HG02870 (cell line): ENCODE measurements around the gene FALEC.

Experiments used
- ATAC-seq: cut with Tn5 transposase; IDR thresholded peaks from one replicate; pipeline ENCODE4 v1.9.1; 2021; ENCODE audit warnings: mild to moderate bottlenecking, moderate library complexity; ENCODE audit not compliant: unreplicated experiment

Gene FALEC

DNA sequence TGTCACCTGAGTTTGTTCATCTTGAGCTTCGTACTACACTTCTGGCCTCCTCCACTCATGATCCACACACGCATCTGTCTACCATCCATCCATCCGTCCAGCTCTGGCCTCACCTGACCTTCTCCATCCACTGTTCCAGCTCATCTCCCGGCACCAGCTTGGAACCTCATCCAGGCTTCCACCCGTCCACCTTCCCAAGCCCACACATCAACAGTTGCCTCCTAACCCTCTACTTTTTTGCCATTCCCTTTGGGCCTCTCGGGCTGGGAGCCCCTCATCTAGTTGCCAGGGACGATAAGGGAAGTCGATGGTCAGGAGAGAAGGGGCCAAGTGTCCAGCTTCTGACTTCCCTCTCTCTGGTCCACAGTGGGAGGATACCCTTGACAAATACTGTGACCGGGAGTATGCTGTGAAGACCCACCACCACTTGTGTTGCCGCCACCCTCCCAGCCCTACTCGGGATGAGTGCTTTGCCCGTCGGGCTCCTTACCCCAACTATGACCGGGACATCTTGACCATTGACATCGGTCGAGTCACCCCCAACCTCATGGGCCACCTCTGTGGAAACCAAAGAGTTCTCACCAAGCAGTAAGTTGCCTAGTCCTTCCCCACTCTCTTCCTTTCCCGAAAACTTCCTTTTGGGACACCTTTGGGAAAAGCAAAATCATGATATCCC lies 3.4 kb upstream of the FALEC start:
- no peak for ATAC-seq

DNA sequence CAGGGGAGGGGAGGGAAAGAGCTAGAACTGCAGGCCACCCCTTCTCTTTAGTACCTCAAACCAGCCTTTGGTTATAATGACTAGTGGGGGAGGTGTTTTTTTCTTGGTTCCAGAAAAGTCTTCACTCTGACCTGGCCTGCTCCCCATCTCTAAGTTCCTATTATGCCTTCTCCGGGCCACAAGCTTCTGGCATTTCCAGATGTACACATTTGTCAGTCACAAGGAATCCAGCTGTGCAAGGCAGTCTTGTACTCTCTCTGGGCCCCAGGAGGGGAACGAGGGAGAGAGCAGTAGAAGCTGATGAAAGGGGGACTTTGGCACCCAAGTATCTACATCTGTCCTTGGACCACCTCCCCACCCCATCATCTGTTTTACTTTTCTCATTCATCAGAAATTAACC lies 2.7 kb upstream of the FALEC start:
- no peak for ATAC-seq

DNA sequence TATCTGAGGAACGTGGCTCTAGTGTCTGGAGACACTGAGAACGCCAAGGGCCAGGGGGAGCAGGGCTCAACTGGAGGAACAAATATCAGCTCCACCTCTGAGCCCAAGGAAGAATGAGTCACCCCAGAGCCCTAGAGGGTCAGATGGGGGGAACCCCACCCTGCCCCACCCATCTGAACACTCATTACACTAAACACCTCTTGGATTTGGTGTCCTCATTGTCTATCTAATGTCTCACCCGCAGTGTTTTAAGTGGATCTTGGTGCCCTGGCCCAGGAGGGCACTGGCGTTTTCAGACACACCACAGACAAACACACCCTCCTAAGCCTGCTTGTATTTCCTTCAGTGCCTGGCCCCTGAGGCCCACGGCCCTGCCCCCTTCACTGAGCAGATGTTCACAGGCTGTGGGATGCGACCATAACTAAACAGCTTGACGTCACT lies 2.2 kb upstream of the FALEC start:
- ATAC-seq, result no peak

DNA sequence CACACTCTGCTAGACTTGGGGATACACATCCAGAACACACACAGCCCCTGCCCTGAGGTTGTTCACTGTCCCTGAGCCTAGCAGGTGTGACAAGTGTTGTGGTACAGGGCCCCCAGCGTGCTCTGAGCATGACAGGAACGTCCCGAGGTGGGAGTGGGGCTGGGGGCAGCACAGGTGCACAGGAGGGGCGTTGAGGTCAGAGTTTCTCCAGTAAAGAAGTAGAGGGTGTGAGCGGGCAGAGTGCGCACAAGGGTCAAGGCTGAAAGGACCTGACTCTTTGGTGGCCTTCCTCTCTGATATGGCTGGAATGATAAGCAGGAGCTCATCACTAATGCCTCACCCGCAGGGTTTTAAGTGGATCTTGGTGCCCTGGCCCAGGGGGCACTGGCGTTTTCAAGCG lies 1.3 kb upstream of the FALEC start:
- ATAC-seq, result no peak

DNA sequence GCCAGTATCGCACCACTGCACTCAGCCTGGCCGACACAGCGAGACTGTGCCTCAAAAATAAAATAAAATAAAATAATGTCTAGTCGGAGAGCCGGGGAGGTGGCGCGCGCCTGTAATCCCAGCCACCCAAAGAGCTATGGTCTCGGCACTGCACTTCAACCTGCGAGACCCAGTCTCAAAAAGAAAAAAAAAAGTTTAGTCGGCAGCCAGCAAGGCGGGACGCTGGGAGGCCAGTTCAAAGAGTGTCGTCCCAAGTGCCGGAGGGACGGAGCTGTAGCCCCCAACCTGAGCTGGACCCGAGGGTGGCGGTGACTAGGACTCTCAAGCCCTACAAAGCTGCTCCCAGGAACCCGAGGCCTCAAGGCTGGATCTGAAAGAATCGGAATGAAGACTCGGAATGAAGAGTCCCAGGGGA lies 632 bp upstream of the FALEC start:
- no peak for ATAC-seq

DNA sequence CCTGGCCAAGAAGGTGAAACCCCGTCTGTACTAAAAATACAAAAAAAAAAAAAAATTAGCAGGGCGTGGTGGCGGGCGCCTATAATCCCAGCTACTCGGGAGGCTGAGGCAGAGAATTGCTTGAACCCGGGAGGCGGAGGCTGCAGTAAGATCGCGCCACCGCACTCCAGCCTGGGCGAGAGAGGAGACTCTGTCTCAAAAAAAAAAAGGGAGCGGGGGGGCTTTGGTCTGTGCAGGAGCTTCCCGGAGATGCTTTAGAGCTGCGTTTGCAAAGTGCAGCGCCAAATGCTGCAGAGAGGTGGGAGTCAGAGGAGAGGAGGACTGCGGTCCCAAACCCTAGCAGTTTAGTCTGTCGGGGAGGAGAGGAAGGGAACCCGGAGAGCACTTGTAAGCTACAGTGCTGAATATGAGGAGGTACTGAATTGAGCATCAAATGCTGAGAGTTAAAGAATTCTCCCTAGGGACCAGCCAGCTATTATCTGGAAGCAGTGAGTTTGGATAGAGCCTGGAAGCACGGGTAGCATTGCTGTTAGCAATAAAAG lies 569 bp downstream of the FALEC start:
- no peak for ATAC-seq

DNA sequence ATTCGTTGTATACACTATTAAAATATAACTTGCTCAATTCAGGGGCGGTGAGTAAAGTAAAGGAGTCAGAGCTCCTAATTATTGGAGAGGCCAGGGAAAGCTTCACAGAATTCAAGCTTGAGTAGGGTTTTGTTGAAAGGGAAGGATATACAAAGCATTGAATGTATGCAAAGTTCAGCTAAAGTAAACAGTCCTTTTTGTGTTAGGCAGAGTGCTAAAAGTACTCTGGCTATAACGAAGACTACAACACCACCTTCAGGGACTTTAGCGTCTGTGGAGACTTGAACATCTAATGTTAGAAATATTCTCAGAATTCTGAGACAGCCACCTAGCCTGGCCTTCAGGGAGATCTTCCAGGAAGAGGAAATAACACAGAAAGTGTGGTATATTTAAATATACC lies 1.1 kb downstream of the FALEC start:
- no peak for ATAC-seq

DNA sequence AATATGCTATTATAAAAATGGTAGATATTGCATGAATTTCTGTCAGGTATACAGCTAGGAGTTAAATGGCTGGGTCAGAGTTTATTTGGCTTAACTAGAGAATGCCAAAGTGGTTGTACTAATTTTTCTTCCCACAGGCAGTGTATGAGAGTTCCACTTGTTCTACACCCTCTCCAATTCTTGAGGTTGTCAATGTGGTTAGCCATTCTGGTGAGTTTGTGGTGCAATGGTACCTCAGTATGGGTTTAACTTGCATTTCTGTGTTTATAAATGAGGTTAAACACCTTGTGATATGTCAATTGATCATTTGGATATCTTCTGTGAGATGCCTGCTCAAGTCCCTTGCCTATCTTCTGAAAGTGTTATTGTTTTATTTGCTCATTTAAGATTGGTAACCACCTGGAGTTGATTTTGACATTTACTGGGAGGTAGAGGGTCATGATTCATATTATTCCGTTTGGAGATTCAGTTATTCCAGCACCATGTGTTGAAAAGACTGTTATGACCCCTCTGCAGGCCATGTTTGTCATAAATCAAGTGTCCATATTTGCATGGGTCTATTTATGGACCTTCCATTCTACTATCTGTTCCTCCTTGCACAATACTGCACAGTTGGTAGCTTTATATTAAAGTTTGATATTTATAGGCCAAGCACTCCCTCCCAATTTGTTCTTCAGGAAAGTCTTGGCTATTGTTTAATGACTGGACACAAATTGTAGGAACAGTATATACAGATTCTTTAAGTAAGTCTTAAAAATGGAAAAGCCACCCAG lies 5.8 kb downstream of the FALEC start:
- ATAC-seq, result no peak

DNA sequence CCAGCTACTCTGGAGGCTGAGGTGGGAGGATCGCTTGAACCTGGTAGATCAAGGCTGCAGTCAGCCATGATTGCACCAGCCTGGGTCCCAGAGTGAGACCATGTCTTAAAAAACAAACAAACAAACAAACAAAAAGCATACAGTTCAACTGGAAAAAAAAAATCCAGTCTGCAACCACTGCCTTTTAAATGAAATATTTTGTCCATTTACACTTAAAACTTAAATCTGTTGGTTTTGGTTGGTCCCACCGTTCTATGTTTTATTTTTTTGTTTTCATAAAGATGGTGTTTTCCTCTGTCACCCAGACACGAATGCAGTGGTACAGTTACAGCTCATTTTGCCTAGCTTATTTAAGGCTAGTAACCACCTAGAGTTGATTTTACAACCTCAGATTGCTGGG lies 9.8 kb downstream of the FALEC start:
- no peak for ATAC-seq

DNA sequence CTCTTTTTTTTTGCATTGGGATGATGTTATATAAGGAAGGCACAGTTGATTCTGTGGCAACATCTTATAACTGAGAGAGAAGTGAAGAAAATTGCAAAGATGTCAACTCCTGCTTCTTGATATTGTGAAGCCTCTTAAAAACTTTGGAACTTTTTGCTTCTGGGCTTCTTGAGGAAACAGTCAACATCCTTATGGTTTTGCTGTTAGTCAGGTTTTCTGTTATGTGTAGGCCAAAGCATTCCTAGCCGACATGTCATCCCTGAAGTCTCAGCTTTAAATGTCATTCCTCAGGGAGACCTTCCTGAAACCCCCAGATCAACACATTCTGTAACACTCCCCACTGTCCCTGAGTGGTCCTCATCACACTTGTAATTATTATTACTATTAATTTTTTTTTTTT lies 12.6 kb downstream of the FALEC start:
- no peak for ATAC-seq

DNA sequence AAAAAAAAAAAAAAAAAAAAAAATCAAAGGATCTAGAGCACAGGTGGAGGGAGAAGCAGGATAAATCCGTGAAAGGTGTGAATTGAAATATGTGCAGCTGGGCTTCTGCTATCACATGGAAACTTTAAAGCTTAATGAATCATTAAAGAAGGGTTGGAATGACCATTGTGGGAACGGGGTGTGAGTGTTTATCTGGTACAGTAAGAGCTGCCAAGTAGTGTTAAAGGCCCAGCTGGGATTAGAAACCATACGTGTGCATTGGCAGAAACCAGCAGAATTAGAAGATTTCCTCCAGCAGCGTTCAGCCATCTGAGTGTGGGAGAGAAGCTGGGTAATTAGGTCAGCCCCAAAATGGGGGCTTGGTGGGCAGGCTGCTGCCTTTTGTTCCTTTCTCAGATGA lies 13.5 kb downstream of the FALEC start:
- no peak for ATAC-seq

DNA sequence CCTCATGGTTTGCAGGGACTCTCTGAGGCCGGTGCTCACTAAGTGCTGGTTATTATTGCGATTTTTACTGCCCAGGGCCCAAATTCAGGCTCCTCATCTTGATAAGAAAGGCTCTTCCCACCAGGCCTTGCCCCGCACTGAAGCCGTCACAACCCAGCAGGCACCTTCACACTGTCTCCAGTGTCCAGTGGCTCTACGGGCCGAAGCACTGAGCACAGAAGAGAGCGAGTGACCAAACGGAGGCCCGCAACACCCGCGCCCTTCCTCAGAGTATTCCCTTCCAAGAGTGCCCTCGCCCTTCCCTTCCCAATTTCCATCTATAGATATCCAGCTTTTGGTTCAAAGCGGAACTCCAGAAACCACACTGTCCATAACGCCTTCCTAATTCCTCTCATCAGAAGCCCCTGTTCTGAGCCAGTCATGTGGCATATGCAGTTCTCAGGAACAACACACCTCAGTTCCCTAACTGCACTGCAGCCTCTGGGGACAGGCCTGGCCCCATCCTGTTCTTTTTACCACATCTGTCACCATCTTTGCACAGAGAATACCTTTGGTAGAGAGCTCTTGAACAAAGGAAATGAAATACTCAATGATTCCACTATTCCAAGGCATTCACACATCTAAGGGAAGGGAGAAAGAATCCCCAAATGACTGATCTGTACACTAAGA lies 15.1 kb downstream of the FALEC start:
- no peak for ATAC-seq

DNA sequence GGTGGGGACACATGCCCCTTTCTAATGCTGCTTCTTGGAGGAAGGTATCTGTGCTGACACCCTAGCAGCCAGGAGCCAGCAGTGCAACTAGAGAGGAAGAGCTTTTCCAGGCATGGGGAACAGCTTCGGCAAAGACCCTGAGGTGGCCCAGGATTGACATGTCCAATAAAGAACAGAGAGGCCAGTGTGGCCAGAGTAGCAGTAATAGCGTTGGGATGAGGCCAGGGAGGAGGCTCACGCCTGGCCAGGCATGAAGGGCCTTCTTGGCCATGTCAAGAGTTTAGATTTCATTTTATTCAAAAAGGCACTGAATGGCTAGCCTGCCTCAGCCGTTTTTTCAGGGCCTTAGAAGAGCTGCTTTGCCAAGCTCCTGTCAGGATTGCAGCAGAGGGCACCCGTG lies 17.3 kb downstream of the FALEC start:
- ATAC-seq, result no peak

DNA sequence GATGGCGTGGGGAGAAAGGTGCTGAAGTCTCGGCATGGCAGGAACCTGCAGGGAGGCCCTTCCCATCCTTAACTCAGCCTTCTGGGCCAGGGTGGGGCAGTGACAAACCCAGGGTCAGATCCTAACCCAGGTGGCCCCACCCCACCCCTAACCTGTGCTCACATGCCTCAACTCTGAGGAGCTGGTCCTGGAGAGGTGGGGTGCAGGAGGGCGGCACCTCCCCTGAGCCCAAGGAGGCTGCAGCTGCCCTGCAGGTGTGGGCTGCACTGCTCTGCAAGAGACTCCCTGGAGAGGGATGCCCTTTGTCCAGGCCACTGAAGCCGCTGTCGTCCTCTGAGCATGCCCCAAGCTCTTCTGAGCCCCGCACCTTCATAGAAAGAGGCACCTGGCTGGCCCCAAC lies 18.4 kb downstream of the FALEC start:
- ATAC-seq, result no peak

DNA sequence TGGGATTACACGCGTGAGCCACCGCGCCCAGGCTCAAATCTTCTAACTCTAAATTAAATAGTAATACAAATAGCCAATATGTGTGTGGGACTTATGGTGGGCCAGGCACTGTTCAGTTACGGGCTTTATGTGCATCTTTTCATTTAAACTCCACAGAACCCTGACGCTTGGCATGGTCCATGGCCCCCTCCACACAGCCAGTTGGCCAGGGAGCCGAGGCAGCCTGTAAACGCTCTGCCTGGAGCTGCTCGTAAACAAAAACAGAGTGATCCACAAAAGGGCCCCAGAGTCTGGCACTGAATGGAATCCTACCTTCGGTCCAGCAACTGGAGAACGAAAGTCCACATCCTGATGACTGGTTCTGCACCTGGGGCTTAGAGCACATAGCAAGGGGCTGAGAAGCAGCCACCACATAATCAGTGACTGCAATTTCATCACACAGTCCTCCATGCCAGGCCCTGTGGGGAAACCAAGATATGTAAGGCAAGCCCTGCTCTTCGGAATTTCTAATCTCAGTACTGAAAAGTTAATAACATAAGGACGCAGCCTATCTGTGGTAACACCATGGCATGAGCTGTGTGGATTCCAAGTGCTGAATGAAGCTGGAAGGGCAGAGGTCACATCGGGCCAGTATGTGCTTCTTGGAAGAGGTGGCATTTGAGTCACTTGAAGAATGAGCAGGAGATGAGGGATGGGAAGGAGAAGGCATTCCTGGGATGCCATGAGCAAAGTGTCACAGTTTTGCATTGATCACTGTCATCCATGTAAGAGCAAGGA lies 20.1 kb downstream of the FALEC start:
- no peak for ATAC-seq

DNA sequence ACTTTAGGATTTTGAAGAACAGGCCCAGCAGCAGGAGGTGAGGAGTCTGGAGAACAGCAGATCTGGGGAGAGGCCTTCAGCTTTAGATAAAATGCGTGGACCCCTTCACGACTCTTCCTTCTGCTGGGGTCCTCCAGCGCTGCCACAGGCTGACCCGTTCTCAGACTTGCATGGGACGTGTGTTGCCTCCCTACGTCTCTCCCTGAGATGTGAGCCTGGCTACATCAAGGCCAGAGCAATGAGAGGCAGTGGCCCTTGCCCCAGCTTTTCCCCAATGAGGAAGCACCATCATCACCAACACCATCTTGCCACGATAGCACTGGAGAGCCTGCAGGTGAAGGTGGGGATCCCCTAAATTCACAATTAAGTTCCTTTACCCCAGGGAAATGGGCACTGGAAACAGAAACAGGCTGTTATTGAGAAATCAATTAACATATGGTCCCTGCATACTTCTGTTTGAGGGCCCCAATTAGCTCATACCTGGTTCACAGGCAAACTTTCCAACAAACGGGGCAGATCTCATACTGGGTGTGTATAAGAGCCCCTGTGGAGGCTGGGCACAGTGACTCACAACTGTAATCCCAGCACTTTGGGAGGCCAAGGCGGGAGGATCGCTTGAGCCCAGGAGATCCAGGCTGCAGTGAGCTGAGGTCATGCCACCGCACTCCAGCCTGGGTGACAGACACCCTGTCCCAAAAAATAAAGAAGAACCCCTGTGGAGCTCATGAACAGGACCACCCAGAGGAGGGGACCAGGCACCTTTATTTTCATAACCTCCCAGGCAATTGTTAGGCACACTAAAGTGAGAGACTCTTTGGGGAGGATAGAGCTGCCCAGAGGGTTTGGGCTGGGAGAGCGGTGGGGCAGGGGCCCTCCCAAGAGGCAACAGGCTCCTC lies 21.5 kb downstream of the FALEC start:
- no peak for ATAC-seq

DNA sequence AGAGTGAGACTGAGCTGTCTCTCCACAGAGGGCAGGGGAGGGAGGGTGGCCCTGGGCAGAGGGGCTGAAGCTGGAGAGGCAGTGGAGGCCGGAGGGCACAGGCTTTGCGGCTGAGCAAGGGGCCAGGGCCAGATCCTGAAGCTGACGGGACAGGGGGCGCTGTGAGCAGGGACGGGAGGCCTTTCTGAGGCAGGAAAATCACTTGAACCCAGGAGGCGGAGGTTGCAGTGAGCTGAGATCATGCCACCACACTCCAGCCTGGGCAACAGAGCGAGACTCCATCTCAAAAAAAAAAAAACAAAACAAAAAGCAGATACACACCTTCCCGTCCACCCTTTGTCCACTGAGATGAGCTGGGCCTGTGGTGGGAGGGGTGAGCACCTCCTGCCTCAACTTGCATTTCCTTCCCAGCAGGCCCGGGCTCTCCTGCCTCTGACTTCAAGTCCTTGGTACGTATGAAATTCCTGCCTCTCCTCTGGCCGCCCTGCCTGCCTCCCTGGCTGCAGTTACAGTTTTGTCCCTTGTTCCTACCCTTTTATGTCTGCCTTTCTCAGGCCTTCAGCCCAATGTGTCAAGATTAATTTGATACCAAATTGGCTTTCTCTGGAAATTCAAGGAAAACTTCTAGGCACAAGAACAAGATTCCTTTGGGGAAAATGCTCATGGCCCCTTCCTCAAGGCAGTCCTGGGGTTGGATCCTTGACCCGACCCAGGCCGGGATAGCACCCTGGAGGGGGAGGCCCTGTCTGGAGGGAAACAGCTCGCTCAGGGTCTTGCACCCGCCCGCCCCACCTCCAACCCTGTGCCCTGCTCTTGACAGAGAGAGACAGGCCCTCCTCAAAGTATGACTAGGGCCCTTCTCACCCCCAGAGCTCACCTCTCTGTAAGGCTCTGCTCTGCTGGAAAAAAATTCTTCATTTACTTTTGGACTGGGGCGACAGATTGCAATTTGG lies 22.5 kb downstream of the FALEC start:
- ATAC-seq, result no peak

DNA sequence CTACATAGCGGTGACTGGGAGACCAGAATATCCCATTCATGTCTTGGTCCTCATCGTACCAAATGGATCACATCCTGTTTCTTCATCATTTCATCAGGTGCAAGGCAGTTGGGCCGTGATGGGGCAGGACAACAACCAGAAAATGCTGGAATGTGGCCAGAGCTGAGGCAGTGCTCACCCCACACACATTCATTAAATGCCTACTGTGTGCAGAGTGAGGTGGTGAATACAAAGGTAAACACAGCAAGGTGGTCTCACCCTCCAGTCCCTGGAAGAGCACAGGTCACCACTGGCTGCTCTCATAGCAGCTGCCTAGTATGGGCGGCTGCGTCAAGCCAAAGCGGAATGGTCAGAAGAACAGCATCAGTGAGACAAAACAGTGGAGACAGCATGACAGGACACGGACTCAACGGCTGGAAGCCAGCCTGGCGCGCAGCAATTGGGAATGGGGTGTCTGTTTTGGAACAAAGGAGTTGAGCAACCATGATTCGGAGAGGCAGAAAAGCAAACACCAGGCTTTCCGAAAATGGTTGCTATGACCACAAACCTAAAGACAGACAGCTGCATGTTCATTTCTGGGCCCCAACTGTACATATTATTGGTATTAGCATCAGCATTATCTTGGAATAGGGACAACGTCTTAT lies 28.1 kb downstream of the FALEC start:
- ATAC-seq, result no peak
